Aortic smooth muscle cell (primary cell): Measurements from ENCODE around the gene SMYD1. TPM values are rescaled to one million over a fixed set of nuclear protein-coding genes. Genes with fewer than 3 reads are reported as not detected.

ENCODE experiments used
- total RNA-seq: library from RNA; depleted of rRNA; stranded (reverse); fragments of >200 nt; gene quantifications from 2 replicates; pipeline ENCODE4 v1.2.3, GENCODE V29; 2014

The SMYD1 gene
- total RNA-seq: not detected in 2 replicates

GRCh38 chr2:88067598-88067997 is at the start of gene SMYD1:
Gene SMYD1, plus strand, starts transcription at chr2:88067825. Its CDS starts 40 bp downstream, at chr2:88067865.

GRCh38 chr2:88055371-88056128 is 12.1 kb upstream of the SMYD1 start, which contains the start of gene KRCC1:
Gene KRCC1, minus strand, starts transcription at chr2:88055783. Its CDS starts 27,220 bp downstream, at chr2:88028563.

GRCh38 chr2:88127888-88128653 is 60.4 kb downstream of the SMYD1 start, which contains the start of gene FABP1:
Gene FABP1, minus strand, starts transcription at chr2:88128062. Its CDS starts 45 bp downstream, at chr2:88128017.

Other genes starting within 250 kb of the SMYD1 start
- gene RGPD2, start 242.0 kb upstream of the SMYD1 start, total RNA-seq: 1.3 and 3.2 TPM in 2 replicates
- gene RNU2-63P, start 51.3 kb upstream of the SMYD1 start, total RNA-seq: 33.8 TPM in 1 of 2 replicates, not detected in the other
- gene KRCC1, start 12.0 kb upstream of the SMYD1 start, total RNA-seq: 21.5 and 25.6 TPM in 2 replicates
- not detected in 2 replicates for gene FABP1, start 60.2 kb downstream of the SMYD1 start, total RNA-seq
- 2.4 and 5.5 TPM in 2 replicates for gene THNSL2, start 102.5 kb downstream of the SMYD1 start, total RNA-seq